ENCODE measurements around the gene ALG9.

The ALG9 gene

GRCh38 chr11:111765320-111765983, 105.9 kb downstream of the ALG9 start:
- DNase-seq (ENCODE audit: low read depth in 2 of 2): no peak

GRCh38 chr11:111764621-111765020, 106.8 kb downstream of the ALG9 start:
- DNase-seq (ENCODE audit: low read depth in 2 of 2): no peak

- no peak for DNase-seq (ENCODE audit: low read depth in 2 of 2)
Observed at GRCh38 chr11:111762981-111763643, 108.3 kb downstream of the ALG9 start.

GRCh38 chr11:111762526-111762925, 108.9 kb downstream of the ALG9 start:
- DNase-seq (ENCODE audit: low read depth in 2 of 2): no peak

GRCh38 chr11:111761036-111761435, 110.3 kb downstream of the ALG9 start:
- DNase-seq (ENCODE audit: low read depth in 2 of 2): no peak

- no peak for DNase-seq (ENCODE audit: low read depth in 2 of 2)
Observed at GRCh38 chr11:111759778-111760407, 111.5 kb downstream of the ALG9 start.

GRCh38 chr11:111759376-111759775, 112.0 kb downstream of the ALG9 start:
- no peak for DNase-seq (ENCODE audit: low read depth in 2 of 2)

- DNase-seq (ENCODE audit: low read depth in 2 of 2): no peak
Observed at GRCh38 chr11:111756097-111756496, 115.3 kb downstream of the ALG9 start.

- no peak for DNase-seq (ENCODE audit: low read depth in 2 of 2)
Observed at GRCh38 chr11:111749646-111750045, 121.7 kb downstream of the ALG9 start.

- no peak for DNase-seq (ENCODE audit: low read depth in 2 of 2)
Observed at GRCh38 chr11:111748035-111748804, 123.2 kb downstream of the ALG9 start.

GRCh38 chr11:111745719-111746504, 125.5 kb downstream of the ALG9 start:
- DNase-seq (ENCODE audit: low read depth in 2 of 2): no peak

- DNase-seq (ENCODE audit: low read depth in 2 of 2): no peak
Observed at GRCh38 chr11:111743700-111744099, 127.7 kb downstream of the ALG9 start.

GRCh38 chr11:111741751-111742150, 129.6 kb downstream of the ALG9 start:
- DNase-seq (ENCODE audit: low read depth in 2 of 2): no peak

- no peak for DNase-seq (ENCODE audit: low read depth in 2 of 2)
Observed at GRCh38 chr11:111739299-111739698, 132.1 kb downstream of the ALG9 start.

GRCh38 chr11:111737444-111738210, 133.8 kb downstream of the ALG9 start:
- DNase-seq (ENCODE audit: low read depth in 2 of 2): no peak

GRCh38 chr11:111736621-111737443, 134.5 kb downstream of the ALG9 start:
- DNase-seq (ENCODE audit: low read depth in 2 of 2): no peak
